HG03342 (cell line): ENCODE data around the gene FANCI.

Experiments used
- ATAC-seq: cut with Tn5 transposase; IDR thresholded peaks from one replicate; pipeline ENCODE4 v1.9.1; 2021; ENCODE audit warnings: mild to moderate bottlenecking, moderate library complexity; ENCODE audit not compliant: unreplicated experiment

The FANCI gene

DNA sequence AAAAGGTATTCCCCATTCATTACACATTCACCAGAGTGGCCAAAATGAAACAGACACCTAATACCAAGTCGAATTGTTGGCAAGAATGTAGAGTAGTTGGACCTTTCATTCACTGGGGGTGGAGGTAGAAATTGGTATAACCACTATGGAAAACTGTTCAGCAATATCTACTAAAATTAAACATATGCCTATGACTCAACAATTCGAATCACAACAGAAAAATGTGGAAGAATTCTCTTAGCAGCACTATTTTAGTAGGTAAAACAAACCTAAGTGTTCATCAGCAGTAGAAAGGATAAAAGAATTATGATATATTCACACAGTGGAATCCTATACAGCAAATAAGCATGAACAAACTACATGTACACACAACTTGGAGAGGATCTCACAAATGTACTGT lies 60.2 kb downstream of the FANCI start:
- no peak for ATAC-seq

DNA sequence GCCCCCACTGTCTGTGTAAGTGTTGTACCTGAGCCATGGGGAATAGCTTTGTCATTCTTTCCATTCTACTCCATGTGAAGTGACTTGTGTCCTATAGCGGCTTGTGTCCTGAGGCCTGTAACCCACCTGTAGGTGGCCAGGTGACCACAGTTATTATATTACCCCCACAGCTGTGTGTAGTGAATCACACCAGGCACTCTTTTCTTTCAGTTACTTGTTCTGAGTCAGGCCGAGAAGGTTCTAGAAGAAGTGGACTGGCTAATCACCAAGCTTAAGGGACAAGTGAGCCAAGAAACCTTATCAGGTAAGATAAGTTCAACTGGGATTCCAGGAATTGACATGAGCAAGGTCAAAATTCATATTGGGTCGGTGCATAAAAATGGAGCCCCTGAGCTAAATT lies 61.6 kb downstream of the FANCI start:
- ATAC-seq = no peak

DNA sequence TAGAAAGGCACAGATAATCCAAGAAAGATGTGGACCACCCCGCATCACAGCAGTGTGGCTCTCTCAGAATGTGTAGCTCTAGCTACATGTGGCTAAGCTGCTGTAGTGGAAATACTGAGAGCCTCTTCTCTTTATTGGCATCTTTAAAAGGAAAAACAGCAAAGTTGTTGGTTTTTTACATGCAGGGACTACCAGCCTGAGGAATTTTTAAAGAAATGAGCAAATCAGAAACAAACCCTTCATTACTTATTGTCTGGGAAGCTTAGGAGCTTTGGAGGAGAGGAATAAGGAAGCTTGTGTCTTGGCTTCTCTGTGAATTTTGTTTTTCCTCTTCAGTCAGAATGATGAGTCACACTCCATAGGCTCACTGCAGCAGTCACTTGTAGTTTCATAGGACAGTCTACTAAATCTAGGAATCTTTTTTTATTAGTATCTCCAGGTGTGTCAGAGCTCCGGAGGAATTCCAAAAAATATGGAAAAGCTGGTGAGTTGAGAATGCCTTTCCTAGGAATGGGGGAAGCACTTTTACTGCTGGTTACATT lies 63.3 kb downstream of the FANCI start:
- ATAC-seq = no peak

DNA sequence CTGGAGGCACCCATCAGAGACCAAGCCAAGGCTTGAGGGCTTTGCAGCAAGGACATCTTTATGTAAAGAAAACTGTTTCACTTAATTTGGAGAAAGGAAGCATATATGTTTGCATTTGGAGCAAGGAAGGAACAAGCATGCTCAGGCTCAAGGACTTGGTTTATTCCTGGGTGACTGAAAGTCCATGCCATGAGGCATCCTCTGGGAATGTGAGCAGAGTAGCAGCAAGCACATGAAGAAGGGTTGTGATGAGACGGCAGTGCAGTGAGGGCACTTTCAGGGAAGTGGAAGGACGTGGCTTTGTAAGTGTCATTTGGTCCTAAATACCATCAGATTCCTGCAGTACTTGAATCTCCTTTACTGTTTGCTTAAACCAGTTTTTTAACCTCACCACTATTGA lies 64.0 kb downstream of the FANCI start:
- ATAC-seq = no peak

DNA sequence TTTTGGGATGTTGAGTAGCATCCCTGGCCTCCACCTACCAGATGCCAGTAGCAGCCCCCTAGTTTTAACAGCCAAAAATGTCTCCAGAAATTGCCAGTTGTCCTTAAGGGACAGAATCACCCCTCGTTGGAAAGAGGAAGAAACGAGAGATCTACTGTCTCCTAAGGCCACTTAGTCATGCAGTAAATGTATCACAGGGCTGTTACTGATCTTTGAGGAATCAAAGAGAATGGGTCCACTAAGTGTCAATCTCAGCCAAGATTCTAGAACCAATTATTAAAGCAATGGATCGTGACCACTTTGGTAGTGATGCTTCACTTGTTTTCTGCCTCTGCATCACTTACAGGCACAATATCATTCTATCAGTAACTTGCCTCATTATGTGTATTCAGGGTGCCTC lies 64.5 kb downstream of the FANCI start:
- ATAC-seq = no peak

DNA sequence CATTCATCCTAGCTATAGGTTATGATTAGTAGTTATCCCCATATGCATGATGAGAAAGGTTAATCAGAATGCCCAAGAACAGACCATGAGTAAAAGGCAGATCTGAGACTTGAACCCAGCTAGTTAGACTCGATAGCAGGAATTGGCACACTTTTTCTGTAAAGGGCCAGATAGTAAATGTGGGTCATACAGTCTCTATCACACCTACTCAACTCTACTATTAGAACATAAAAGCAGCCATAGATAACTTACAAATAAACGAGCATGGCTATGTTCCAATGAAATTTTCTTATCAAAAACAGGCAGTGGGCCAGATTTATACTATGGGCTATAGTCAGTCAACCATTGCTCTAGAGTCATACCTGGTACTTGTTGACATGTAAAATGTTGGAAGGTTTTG lies 66.2 kb downstream of the FANCI start:
- no peak for ATAC-seq

DNA sequence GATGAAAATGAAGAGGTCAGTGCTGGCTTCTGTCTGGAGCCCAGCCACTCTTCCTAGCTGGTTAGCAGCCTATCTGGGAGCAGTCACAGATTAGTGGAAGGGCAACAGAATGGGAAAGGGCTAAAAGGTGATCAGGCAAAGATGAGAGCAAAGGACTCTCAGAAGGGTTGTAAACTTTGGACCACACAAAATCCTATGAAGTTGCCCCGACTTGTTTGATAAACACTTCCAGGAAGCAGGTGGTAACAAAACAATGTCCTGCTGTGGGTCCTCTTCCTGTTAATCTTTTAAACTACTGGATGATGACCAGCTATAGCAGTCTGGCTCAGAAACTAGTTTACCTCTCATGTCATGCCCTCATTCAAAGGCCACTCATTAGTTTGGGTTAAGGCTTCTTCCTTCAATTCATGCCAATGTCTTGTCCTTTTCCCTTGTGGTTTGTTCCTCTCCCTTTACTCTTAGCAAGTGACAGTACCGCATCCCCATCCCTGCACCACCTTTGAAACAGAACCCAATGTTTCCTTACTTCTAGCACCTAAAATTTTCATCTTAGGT lies 71.7 kb downstream of the FANCI start:
- ATAC-seq = no peak

DNA sequence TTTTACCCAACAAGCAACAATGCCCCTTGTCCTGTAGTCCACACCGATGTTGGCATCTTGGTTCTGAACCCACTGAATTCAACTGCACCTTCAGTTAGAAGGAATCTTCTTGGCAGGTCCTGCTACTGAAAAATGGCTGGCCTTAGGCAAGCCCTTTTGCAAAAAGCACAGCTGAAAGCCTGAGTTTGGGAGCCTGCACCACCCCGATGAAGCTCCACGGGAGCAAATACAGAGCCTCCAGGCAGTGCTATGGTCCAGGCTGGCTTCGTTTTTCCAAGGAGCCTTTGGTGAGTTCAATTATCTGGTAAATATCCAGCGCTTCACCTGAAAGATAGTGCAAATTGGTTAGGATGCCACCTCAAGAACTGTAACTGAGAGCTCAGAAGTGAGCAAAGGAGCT lies 72.7 kb downstream of the FANCI start:
- no peak for ATAC-seq

DNA sequence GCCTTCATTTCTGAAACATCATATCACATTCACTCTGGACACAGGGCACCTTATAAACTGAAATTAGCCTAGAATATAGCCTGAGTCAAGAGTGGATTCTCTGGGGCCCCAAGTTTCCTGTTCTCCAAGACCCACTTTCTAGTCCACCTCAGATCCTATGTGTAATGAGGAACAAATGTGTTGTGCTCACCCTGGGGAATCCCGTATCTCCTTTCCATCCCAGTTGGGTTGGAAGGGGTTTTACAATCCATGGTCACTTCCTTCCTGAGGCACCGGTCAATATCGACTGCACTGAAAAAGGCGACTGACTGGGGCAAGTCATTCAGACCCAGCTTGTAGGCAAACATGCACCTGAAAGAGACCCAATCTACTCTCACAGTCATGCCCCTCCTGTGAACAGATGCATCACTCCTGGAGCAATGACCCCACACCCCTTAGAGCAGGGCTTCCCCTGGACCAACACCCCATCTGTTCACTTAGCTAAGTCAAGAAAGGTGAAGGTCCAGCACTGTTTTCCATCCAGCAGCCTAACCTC lies 73.5 kb downstream of the FANCI start:
- no peak for ATAC-seq

DNA sequence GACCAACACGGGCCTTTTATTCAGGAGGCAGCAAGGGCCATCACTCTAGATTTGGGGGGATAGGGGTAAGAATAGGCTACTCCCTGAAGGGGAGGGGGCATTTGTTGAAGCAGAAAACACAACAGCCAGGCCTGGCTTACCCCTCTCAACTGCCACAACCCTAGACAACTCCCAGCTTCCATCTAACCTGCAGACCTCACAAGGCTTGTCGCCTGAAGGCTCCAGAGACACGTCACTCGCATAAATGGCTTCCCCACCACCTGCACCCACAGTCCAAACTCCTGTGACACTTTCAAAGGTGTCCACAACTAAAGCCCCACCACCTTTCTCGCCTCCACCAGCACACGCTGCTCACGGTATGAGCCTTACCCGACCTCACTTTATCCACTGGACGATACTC lies 75.9 kb downstream of the FANCI start:
- no peak for ATAC-seq

DNA sequence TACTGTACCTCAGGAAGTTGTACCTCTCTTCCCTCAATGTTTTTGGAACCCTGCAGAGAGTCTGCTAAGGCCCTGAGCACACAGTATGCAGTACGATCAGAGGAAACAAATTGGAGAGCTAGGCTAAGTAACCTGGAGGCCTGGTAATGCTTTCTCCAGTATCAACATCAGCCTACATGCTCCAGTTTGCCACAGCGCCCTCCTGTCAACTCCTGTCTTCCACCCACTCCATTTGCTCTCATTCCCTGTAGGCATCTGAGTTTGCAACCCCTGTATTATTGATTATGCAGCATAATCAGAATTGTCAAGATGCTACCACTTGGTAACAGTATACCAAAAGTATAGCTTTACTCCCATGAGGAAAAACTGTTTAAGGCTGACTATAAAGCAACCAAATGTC lies 76.4 kb downstream of the FANCI start:
- ATAC-seq = no peak

DNA sequence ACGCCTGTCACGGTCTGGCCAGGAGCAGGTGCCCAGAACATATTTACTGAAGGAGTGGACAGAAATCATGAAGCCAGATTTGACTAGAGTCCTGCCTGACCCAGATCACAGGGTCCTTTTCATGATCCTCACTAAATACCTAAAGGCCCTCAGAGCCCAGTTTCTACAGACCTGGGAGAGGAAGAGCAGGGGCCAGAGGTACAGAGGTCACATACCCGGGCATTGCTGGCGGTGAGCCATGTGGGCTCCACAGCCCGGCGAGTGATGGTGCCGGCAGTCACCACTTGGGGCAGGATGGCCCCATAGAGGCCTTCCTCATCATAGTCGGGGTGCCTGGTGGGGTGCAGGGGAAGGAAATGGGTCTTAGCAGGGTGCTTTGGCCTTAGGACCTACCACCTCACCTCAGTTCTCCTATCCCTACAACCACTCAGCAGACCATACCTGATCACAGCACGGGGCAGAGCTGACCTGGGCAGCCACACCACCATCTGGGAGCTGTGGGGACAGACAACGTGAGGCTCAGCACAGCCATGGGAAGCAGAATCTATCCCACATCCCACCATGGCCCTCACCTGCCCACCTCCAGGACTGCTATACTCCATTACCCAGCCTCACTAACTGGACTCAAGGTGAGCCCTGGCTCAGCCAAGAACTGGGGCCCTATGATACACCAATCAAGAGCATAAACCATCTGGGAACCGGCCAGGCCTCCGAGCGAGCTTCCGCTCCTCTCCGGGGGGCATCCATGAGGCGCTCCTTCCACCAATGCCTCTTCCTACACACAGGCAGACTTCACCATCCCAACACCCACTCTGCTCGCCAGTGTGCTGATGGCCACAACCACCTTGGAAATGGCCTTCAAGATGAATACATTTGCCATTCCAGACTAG lies 78.0 kb downstream of the FANCI start:
- ATAC-seq = no peak

DNA sequence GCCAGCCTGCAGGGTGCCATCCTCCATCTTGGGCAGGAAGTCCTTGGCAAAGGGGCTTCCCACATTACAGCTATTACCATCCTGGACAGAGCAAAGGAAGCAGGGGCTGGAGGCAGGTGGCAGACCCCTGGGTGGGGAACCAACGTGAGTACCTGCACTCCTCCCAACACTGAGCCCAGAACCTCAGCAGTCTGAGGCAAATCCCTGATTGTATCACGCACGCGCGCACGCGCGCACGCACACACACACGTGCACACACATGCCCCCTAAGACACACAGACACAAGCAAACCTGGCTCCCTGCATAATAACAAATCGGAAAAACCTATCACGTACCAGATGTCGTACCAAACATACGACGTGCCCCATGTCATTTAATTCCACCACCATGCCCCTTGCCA lies 79.0 kb downstream of the FANCI start:
- ATAC-seq = no peak

DNA sequence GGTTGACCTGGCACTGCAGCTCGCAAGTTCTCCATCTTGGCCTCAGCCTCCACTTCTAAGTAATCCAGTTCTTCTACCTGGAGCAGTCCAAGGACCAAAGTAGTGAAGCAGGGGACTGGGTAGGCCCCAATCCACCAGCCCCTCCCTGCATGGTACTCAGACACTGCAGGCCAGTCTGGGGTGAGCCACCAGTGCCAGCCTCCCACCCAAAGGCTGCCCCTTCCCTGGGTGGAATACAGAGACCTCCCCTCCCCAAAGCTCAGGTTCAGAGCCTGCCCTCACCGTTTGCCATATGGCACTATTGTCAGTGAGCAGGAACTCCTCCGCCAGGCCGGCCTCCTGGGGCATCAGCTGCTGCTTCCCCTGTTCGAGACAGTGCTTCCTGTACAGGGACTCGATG lies 80.0 kb downstream of the FANCI start:
- no peak for ATAC-seq

DNA sequence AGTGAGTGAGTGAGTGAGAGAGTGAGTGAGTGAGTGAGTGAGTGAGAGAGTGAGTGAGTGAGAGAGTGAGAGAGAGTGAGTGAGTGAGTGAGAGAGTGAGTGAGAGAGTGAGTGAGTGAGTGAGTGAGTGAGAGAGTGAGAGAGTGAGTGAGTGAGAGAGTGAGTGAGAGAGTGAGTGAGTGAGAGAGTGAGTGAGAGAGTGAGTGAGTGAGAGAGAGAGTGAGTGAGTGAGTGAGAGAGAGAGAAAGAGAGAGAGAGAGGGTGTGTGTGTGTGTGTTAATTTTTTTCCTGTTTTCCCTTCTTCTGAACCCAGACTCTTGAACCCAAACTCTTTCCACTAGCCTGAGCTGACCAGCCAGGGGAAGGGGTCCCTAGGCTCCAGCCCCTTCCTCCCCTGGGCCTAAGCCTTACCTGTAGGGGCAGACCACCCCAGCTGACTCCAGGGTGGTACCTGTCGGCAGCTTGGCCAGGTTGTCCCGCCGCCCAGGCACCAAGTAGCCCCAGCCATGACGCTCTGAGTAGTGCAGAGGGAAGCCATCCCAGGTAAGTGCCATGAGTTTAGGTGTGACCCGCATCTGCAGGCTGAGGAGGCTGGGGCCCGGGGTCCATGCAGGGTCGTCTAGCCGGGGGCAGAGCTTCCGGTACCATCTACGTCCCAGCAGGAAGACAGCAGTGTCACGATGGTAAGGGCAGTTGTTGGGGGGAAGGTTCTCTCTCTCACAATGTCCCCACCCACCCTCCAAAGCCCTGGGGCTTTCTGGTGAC lies 81.4 kb downstream of the FANCI start:
- ATAC-seq = no peak

DNA sequence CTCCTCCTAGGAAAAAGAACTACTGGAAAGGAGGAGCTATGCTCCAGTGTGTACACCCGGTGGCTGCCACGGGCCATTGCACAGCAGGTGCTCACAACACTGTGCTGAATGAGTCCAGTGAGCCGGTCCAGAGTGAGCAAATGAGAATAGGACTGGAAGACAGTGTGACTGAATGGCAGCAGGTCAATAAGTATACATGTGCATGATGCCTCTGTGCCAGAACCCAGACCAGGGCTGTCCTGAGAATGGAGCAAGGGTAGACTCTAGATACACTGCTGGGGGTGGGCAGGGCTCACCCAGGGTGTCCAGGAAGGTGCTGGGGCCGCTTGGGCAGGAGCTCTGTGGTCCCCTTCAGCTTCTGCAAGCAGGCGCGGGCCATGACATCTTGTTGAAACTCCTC lies 82.5 kb downstream of the FANCI start:
- ATAC-seq = no peak

DNA sequence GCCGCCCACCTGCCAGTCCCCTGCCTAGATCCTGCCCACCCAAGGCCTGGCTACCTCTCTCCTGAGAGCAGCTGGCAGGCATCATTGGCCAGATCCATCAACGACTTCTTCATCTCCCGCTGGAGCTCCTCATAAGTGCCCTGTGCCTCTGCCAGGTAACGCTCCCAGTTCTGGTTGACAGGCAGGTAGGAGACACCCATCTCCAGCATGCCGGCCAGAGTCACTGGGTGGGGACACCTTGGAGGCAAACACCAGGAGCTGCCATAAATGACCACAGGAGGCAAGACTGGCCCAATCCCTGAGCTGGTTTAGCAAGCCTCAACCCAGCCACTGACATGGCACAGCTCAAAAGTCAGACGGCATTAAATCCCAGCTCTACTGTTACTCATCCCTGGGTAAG lies 83.3 kb downstream of the FANCI start:
- ATAC-seq = no peak

DNA sequence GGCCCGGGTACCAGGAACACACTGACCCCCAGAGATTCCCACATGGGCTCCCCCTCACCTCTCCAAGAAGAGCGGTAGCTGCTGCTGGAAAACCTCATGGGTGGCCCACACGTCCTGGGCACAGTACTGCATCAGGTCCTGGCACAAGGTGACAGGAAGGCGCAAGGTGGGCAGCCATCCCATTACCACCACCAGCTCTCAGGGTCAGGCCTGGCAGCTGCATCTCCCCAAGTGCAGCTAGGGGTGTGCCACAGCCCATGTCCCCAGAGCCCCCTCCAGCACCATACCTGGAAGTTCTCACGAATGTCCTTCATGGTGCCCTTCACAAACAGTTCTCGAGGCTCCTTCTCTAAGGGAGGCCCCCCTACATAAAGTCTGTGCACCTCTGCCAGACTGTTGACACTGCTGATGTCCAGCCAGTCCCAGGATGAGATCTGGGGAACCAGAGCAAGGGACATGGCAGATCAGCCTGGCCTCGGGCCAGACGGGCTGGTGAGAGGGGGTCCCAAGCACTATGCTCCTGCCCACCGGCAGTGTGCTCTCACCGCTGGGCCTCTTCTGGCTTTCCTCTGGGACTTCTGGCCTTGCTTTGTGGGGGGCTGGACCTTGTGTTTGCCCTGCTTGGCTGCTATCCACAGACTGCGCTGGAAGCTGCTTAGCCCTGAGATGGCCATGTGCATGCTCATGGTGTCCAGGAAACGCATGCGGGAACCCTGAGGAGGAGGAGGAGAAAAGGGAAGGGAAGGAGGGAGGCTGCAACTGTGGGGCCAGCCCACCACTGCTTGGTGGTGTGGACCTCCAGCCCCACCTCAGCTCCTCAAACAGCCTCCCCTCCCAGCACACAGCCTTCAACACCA lies 84.8 kb downstream of the FANCI start:
- ATAC-seq = no peak

DNA sequence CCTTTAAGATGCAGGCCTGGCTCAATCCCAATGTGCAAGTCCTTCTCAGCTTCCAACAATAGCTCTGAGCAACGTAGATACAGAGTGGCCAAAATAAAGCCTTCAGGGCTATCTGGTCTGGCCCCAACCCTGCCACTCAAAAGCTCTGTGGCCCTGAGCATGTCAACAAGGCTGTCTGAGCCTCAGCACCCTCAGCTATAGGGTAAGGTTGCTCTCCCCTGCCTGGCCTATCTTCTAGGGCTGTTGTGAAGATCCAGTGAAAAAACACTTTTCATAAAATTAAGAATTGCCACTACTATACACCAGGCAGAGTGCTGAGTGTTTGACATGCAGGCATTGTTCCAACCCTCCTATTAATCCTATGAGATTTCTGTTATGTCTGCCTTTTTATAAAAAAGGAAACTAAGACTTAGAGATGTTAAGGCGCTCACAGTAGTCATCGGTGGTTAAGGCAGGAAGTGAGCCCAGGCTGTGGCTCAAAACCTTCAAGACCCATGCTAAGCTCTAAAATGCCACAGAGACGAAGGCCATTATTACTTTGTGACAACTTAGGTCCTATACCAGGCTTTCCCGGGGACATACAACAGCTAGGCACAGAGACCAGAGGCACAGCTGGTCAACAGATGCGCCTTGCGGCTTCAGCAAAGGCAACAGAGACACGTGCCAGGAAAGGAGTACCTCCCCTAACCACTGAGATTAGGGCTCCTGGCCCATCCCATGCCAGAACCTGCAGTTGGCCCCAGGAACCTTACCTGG lies 85.7 kb downstream of the FANCI start:
- ATAC-seq = no peak

DNA sequence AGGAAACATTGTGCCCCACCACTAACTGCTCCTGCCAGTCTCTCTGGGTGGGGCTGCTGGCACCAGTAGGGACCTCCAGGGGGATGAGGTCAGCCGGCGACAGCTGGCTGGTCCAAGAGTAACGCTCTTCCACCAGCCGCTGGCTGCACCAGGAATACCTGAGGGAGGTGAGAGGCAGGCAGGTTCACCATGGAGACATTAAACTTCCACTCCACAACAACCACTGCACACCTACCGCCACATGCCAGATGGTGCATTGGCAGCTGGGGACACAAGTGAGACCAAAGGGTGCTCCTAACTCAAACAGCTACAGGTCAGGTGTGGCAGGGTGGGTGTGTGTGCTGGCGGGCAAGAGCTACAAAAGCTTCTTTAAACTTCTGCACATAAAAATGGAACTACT lies 86.3 kb downstream of the FANCI start:
- no peak for ATAC-seq
